Measurements from ENCODE around the gene PSME2. TPM values are rescaled to one million over a fixed set of nuclear protein-coding genes. Genes with fewer than 3 reads are reported as not detected.

The PSME2 gene
- total and polyA plus RNA-seq, 9 of the 15 experiments (the other 6 are each of a cell fraction or from before 2014, with no cell fraction given): 111 to 579 (median 159) TPM

- ChIA-PET POLR2A (no interaction called here), CTCF (ENCODE audit: low intra/inter-chr PET ratio) (no interaction called here)
- H3K27me3 ChIP-seq (ENCODE audit: control insufficient read depth in 2 of 2, insufficient read depth in 2 of 2, low read length in 2 of 2): no peaks in the 10 kb centered on the region
- BruUV-seq (replicated peaks): no TSS peak
- DNase-seq (ENCODE audit: extremely low read depth in 1 of 4, low spot score in 3 of 4): no peak
- no peak overlapping the region for H3K4me3 ChIP-seq
- WGBS (ENCODE audit: insufficient coverage, low coverage, missing lambda C conversion rate): 93% methylated on average over 5 of the region's 15 CpGs
- H3K9me3 ChIP-seq (replicated peaks; ENCODE audit: control insufficient read depth, insufficient read depth, low read depth, low read length): no peaks in the 10 kb centered on the region
- intact Hi-C loops (cut with micrococcal nuclease) (no loop called here), in situ Hi-C loops (cut with MboI) (no loop called here)
- H4K20me1 ChIP-seq (replicated peaks; ENCODE audit: control insufficient read depth, insufficient read depth, low read length): peaks cover 6% of the 10 kb centered on the region; the same call in 1 of the 2 replicates
- ATAC-seq: no peak
- H3K27ac ChIP-seq (ENCODE audit: extremely low read depth, low read depth, low read length): no peak overlapping the region
- TF ChIP-seq PHB (CRISPR knock-in tag; IDR thresholded peaks at IDR 0.05): no peak
- peak; percentile 60 for TF ChIP-seq POLR2G (IDR thresholded peaks at IDR 0.05; ENCODE audit: low read depth, low read length)
- peak; percentile 42 for TF ChIP-seq RBFOX2 (IDR thresholded peaks at IDR 0.05; ENCODE audit: low read depth, low read length)
- TF ChIP-seq ARID2 (IDR thresholded peaks at IDR 0.05): no peak
- TF ChIP-seq HDAC8 (tag; IDR thresholded peaks at IDR 0.05): no peak
- no peak for TF ChIP-seq NR2C2 (CRISPR knock-in tag; IDR thresholded peaks at IDR 0.05)
- no peak for TF ChIP-seq NR2C2 (tag; IDR thresholded peaks at IDR 0.05)
- TF ChIP-seq, protein P1, sequence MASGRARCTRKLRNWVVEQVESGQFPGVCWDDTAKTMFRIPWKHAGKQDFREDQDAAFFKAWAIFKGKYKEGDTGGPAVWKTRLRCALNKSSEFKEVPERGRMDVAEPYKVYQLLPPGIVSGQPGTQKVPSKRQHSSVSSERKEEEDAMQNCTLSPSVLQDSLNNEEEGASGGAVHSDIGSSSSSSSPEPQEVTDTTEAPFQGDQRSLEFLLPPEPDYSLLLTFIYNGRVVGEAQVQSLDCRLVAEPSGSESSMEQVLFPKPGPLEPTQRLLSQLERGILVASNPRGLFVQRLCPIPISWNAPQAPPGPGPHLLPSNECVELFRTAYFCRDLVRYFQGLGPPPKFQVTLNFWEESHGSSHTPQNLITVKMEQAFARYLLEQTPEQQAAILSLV (tag; IDR thresholded peaks at IDR 0.05): no peak
- no peak for TF ChIP-seq OTX1 (CRISPR knock-in tag; IDR thresholded peaks at IDR 0.05)
- H3K4me1 ChIP-seq (replicated peaks in 1 of 2; ENCODE audit: control insufficient read depth in 2 of 2, insufficient read depth in 2 of 2, low read length in 2 of 2): peaks cover 0 to 12% of the 10 kb centered on the region in 2 experiments; a peak in 3 of 5 replicates
- no peak overlapping the region for H3K4me2 ChIP-seq (ENCODE audit: insufficient read depth, low read length)
- H3K9me1 ChIP-seq (ENCODE audit: control insufficient read depth, insufficient read depth, low read length): peaks cover 2% of the 10 kb centered on the region
- peaks cover 94% of the 10 kb centered on the region; the same call in 2 of the 3 replicates for H3K36me3 ChIP-seq (ENCODE audit: control insufficient read depth, insufficient read depth, low read length)
- H2AFZ ChIP-seq (ENCODE audit: low read depth, low read length): no peak overlapping the region
- no peak overlapping the region for H3K9ac ChIP-seq (ENCODE audit: insufficient read depth in 1 of 2, low read depth in 2 of 2, low read length in 2 of 2)
- no peak for FAIRE-seq
- peaks cover 12% of the 10 kb centered on the region for H3K79me2 ChIP-seq (ENCODE audit: control insufficient read depth, insufficient read depth, low read length)
Measured at GRCh38 chr14:24183014-24183481, 36.6 kb upstream of the PSME2 start.

All from K562 (cell line).